GM23338 (cell line): ENCODE data around the gene MICA. TPM values are rescaled to one million over a fixed set of nuclear protein-coding genes. Genes with fewer than 3 reads are reported as not detected.

Experiments
- ATAC-seq: fragments of 200-7000 bp; cut with Tn5 transposase; 3 replicates; pipeline ENCODE4 v1.9.1; 2020
- DNase-seq: peaks from one replicate; pipeline ENCODE4 v3.0.0-alpha.2; 2015; ENCODE audit warnings: low spot score
- H2AFZ ChIP-seq: fragments of 200-600 bp; sonication (generic); 2 replicates; pipeline ENCODE4 v1.8.0; 2016; ENCODE audit warnings: antibody characterized with exemption, mild to moderate bottlenecking, moderate library complexity
- H3F3A ChIP-seq: fragments of 200-600 bp; sonication (generic); replicated peaks from 2 replicates; pipeline ENCODE4 v1.8.0; 2017; ENCODE audit warnings: antibody characterized with exemption, mixed run types, low read depth
- H3K27ac ChIP-seq: fragments of 200-600 bp; sonication (generic); 2 replicates; pipeline ENCODE4 v1.6.1; 2016; ENCODE audit warnings: low read depth
- H3K27me3 ChIP-seq: fragments of 200-600 bp; sonication (generic); 2 replicates; pipeline ENCODE4 v1.8.0; 2016; ENCODE audit warnings: mild to moderate bottlenecking, mixed run types, moderate library complexity; ENCODE audit not compliant: insufficient read depth
- H3K36me3 ChIP-seq: fragments of 200-600 bp; sonication (generic); 2 replicates; pipeline ENCODE4 v1.8.0; 2016; ENCODE audit warnings: mild to moderate bottlenecking; ENCODE audit not compliant: insufficient read depth
- H3K4me1 ChIP-seq: fragments of 200-600 bp; sonication (generic); 2 replicates; pipeline ENCODE4 v1.8.0; 2016; ENCODE audit warnings: mild to moderate bottlenecking, moderate library complexity; ENCODE audit not compliant: insufficient read depth
- H3K4me2 ChIP-seq: fragments of 200-600 bp; sonication (generic); 2 replicates; pipeline ENCODE4 v1.7.1; 2017; ENCODE audit warnings: mixed run types
- H3K4me3 ChIP-seq: fragments of 200-600 bp; sonication (generic); 2 replicates; pipeline ENCODE4 v1.6.1; 2016; ENCODE audit warnings: mixed run types
- H3K79me2 ChIP-seq: fragments of 200-600 bp; sonication (generic); replicated peaks from 2 replicates; pipeline ENCODE4 v1.8.0; 2017; ENCODE audit warnings: mild to moderate bottlenecking; ENCODE audit not compliant: insufficient read depth
- H3K9me2 ChIP-seq: fragments of 200-600 bp; sonication (generic); 2 replicates; pipeline ENCODE4 v1.8.0; 2017; ENCODE audit not compliant: insufficient read depth
- H4K20me1 ChIP-seq: fragments of 200-600 bp; sonication (generic); replicated peaks from 2 replicates; pipeline ENCODE4 v1.8.0; 2017; ENCODE audit warnings: mild to moderate bottlenecking; ENCODE audit not compliant: insufficient read depth
- H3K27ac Mint-ChIP-seq: 2 replicates; pipeline ENCODE4 v1.8.0; 2020; ENCODE audit warnings: inconsistent platforms, mild to moderate bottlenecking, moderate library complexity, mixed read lengths
- H3K27me3 Mint-ChIP-seq: 3 replicates; pipeline ENCODE4 v1.8.0; 2022; ENCODE audit warnings: low read depth, mild to moderate bottlenecking, moderate library complexity, mixed read lengths, inconsistent platforms; ENCODE audit not compliant: insufficient read depth, poor library complexity
- H3K36me3 Mint-ChIP-seq: 3 replicates; pipeline ENCODE4 v1.8.0; 2021; ENCODE audit warnings: low read depth, mild to moderate bottlenecking, inconsistent platforms, moderate library complexity, mixed read lengths
- H3K4me1 Mint-ChIP-seq: 3 replicates; pipeline ENCODE4 v1.8.0; 2020; ENCODE audit warnings: mild to moderate bottlenecking, inconsistent platforms, mixed read lengths
- H3K4me3 Mint-ChIP-seq: 3 replicates; pipeline ENCODE4 v1.8.0; 2021; ENCODE audit warnings: moderate library complexity, mild to moderate bottlenecking, inconsistent platforms, mixed read lengths
- H3K9me3 Mint-ChIP-seq: 3 replicates; pipeline ENCODE4 v1.8.0; 2020; ENCODE audit warnings: moderate library complexity, mild to moderate bottlenecking, inconsistent platforms, mixed read lengths
- CREB1 ChIP-seq: fragments of 250-450 bp; sonication (Bioruptor Pico); IDR thresholded peaks from 2 replicates; pipeline ENCODE4 v1.5.0; 2020; ENCODE audit warnings: low read depth, mild to moderate bottlenecking, moderate library complexity
- CTCF ChIP-seq, 2 experiments: fragments of 200-600 bp in 1 of 2; sonication (generic) in 1 of 2; conservative IDR thresholded peaks; 2 replicates each; pipeline versions ENCODE4 v1.5.1 to v1.6.1; 2016 to 2017; ENCODE audit warnings: antibody characterized with exemption in 2 of 2, low read depth in 2 of 2, mild to moderate bottlenecking in 2 of 2, moderate library complexity in 1 of 2
- EZH2 ChIP-seq: fragments of 200-600 bp; sonication (generic); IDR thresholded peaks from one replicate; pipeline ENCODE4 v1.8.0; 2017; ENCODE audit warnings: antibody characterized with exemption, mild to moderate bottlenecking, low read depth; ENCODE audit not compliant: unreplicated experiment
- EZH2phosphoT487 ChIP-seq: fragments of 200-600 bp; sonication (generic); IDR thresholded peaks from one replicate; pipeline ENCODE4 v1.8.1; 2018; ENCODE audit warnings: antibody characterized with exemption; ENCODE audit not compliant: unreplicated experiment
- JUNB ChIP-seq: IDR thresholded peaks from one replicate; pipeline ENCODE4 v1.6.1; 2016; ENCODE audit warnings: antibody characterized with exemption; ENCODE audit not compliant: unreplicated experiment
- NANOG ChIP-seq: IDR thresholded peaks from 2 replicates; pipeline ENCODE4 v1.6.1; 2016; ENCODE audit warnings: antibody characterized with exemption, borderline replicate concordance
- POLR2AphosphoS5 ChIP-seq: IDR thresholded peaks from 2 replicates; pipeline ENCODE4 v1.6.1; 2016; ENCODE audit warnings: antibody characterized with exemption, low read depth
- REST ChIP-seq: IDR thresholded peaks from one replicate; pipeline ENCODE4 v1.6.1; 2018; ENCODE audit warnings: antibody characterized with exemption; ENCODE audit not compliant: unreplicated experiment
- STAT1 ChIP-seq: IDR thresholded peaks from one replicate; pipeline ENCODE4 v1.6.1; 2016; ENCODE audit warnings: antibody characterized with exemption; ENCODE audit not compliant: unreplicated experiment
- ZNF114 ChIP-seq: fragments of 250-450 bp; sonication (Bioruptor Pico); IDR thresholded peaks from 2 replicates; pipeline ENCODE4 v1.5.0; 2020; ENCODE audit warnings: mild to moderate bottlenecking, moderate library complexity
- ZNF331 ChIP-seq: fragments of 250-450 bp; sonication (Bioruptor Pico); IDR thresholded peaks from 2 replicates; pipeline ENCODE4 v1.5.0; 2020; ENCODE audit warnings: low read depth, mild to moderate bottlenecking, moderate library complexity
- polyA plus RNA-seq: library from polyadenylated mRNA; unstranded; fragments of >200 nt; fragmentation: Nextera tagmentation; extraction: Ambion mirVana; gene quantifications from 2 replicates; pipeline ENCODE4 v1.2.1, GENCODE V29; 2016
- total RNA-seq: library from RNA; depleted of rRNA; stranded (reverse); fragments of >200 nt; shearing (Covaris generic); gene quantifications from 2 replicates; pipeline ENCODE4 v1.2.3, GENCODE V29; 2014
- TF ChIP-seq, protein P1 (sequence below): fragments of 250-450 bp; sonication (Bioruptor Pico); IDR thresholded peaks from 2 replicates; pipeline ENCODE4 v1.5.0; 2020; ENCODE audit warnings: mild to moderate bottlenecking, moderate library complexity
- TF ChIP-seq, protein P2 (sequence below): IDR thresholded peaks from 2 replicates; pipeline ENCODE4 v1.6.1; 2016; ENCODE audit warnings: antibody characterized with exemption

MICA gene
- total and polyA plus RNA-seq, 2 experiments from 2014 or later = 13.4 to 22.7 TPM

DNA sequence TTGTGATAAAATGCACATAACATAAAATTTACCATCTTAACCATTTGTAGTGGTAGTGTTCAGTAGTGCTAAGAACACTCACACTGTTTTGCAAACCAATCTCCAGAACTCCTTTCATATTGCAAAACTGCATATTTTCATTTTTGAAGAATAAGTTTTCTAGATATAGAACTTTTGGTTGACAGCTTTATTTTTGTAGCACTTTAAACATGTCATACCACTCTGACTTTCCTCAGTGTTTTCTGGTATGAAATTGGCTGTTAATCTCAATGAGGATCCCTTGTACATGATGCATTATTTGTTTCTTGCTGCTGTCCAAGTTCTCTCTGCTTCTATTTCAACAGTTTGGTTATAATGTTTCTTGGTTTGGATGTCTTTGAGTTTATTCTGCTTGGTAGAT, 49.5 kb downstream of the MICA start:
- no peaks in the 10 kb centered on the region; the same call in 1 of the 2 replicates for H3K9me2 ChIP-seq
- H3K4me1 ChIP-seq = peaks cover 5% of the 10 kb centered on the region; the same call in 1 of the 2 replicates
- Mint-ChIP-seq H3K4me3 (no peak overlapping the region), H3K9me3 (peaks cover 15% of the 10 kb centered on the region; the same call in 2 of the 3 replicates), H3K4me1 (peaks cover 6% of the 10 kb centered on the region), H3K27me3 (no peaks in the 10 kb centered on the region), H3K36me3 (no peaks in the 10 kb centered on the region), H3K27ac (no peak overlapping the region)
- no peaks in the 10 kb centered on the region for H3K27me3 ChIP-seq
- H4K20me1 ChIP-seq = no peaks in the 10 kb centered on the region
- no peak overlapping the region for H3K4me2 ChIP-seq
- no peak overlapping the region for H3K4me3 ChIP-seq
- H2AFZ ChIP-seq = no peak overlapping the region
- ATAC-seq = no peak
- H3F3A ChIP-seq = no peaks in the 10 kb centered on the region
- no peak overlapping the region for H3K27ac ChIP-seq
- TF ChIP-seq EZH2 = no peak
- TF ChIP-seq, protein P1, sequence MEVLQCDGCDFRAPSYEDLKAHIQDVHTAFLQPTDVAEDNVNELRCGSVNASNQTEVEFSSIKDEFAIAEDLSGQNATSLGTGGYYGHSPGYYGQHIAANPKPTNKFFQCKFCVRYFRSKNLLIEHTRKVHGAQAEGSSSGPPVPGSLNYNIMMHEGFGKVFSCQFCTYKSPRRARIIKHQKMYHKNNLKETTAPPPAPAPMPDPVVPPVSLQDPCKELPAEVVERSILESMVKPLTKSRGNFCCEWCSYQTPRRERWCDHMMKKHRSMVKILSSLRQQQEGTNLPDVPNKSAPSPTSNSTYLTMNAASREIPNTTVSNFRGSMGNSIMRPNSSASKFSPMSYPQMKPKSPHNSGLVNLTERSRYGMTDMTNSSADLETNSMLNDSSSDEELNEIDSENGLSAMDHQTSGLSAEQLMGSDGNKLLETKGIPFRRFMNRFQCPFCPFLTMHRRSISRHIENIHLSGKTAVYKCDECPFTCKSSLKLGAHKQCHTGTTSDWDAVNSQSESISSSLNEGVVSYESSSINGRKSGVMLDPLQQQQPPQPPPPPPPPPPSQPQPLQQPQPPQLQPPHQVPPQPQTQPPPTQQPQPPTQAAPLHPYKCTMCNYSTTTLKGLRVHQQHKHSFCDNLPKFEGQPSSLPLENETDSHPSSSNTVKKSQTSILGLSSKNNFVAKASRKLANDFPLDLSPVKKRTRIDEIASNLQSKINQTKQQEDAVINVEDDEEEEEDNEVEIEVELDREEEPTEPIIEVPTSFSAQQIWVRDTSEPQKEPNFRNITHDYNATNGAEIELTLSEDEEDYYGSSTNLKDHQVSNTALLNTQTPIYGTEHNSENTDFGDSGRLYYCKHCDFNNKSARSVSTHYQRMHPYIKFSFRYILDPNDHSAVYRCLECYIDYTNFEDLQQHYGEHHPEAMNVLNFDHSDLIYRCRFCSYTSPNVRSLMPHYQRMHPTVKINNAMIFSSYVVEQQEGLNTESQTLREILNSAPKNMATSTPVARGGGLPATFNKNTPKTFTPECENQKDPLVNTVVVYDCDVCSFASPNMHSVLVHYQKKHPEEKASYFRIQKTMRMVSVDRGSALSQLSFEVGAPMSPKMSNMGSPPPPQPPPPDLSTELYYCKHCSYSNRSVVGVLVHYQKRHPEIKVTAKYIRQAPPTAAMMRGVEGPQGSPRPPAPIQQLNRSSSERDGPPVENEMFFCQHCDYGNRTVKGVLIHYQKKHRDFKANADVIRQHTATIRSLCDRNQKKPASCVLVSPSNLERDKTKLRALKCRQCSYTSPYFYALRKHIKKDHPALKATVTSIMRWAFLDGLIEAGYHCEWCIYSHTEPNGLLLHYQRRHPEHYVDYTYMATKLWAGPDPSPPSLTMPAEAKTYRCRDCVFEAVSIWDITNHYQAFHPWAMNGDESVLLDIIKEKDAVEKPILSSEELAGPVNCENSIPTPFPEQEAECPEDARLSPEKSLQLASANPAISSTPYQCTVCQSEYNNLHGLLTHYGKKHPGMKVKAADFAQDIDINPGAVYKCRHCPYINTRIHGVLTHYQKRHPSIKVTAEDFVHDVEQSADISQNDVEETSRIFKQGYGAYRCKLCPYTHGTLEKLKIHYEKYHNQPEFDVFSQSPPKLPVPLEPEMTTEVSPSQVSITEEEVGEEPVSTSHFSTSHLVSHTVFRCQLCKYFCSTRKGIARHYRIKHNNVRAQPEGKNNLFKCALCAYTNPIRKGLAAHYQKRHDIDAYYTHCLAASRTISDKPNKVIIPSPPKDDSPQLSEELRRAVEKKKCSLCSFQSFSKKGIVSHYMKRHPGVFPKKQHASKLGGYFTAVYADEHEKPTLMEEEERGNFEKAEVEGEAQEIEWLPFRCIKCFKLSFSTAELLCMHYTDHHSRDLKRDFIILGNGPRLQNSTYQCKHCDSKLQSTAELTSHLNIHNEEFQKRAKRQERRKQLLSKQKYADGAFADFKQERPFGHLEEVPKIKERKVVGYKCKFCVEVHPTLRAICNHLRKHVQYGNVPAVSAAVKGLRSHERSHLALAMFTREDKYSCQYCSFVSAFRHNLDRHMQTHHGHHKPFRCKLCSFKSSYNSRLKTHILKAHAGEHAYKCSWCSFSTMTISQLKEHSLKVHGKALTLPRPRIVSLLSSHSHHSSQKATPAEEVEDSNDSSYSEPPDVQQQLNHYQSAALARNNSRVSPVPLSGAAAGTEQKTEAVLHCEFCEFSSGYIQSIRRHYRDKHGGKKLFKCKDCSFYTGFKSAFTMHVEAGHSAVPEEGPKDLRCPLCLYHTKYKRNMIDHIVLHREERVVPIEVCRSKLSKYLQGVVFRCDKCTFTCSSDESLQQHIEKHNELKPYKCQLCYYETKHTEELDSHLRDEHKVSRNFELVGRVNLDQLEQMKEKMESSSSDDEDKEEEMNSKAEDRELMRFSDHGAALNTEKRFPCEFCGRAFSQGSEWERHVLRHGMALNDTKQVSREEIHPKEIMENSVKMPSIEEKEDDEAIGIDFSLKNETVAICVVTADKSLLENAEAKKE (CRISPR knock-in tag) = no peak
- TF ChIP-seq JUNB = no peak
- TF ChIP-seq CREB1 = no peak
- no peak for TF ChIP-seq NANOG
- no peak for TF ChIP-seq CTCF (conservative IDR thresholded peaks at IDR 0.05; ENCODE audit: low read depth in 2 of 2)
- TF ChIP-seq, protein P2, sequence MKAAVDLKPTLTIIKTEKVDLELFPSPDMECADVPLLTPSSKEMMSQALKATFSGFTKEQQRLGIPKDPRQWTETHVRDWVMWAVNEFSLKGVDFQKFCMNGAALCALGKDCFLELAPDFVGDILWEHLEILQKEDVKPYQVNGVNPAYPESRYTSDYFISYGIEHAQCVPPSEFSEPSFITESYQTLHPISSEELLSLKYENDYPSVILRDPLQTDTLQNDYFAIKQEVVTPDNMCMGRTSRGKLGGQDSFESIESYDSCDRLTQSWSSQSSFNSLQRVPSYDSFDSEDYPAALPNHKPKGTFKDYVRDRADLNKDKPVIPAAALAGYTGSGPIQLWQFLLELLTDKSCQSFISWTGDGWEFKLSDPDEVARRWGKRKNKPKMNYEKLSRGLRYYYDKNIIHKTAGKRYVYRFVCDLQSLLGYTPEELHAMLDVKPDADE = no peak
- no peak for TF ChIP-seq REST
- no peak for TF ChIP-seq POLR2AphosphoS5
- TF ChIP-seq EZH2phosphoT487 = no peak
- no peak for TF ChIP-seq STAT1
- TF ChIP-seq ZNF331 (CRISPR knock-in tag) = no peak
- TF ChIP-seq ZNF114 (CRISPR knock-in tag) = no peak
- no peak for DNase-seq
- H3K79me2 ChIP-seq = no peaks in the 10 kb centered on the region
- H3K36me3 ChIP-seq = peaks cover 4% of the 10 kb centered on the region; the same call in 1 of the 2 replicates
